Lung microvascular endothelial cell (primary cell): ENCODE measurements around the gene B4GAT1. TPM values are rescaled to one million over a fixed set of nuclear protein-coding genes. Genes with fewer than 3 reads are reported as not detected.
A peak's percentile ranks its signal among the peaks of the same experiment; 100 is the strongest.
"Not testable (repeated sequence)": the region's sequence is repeated elsewhere in the genome, so short reads cannot be mapped to it uniquely, and the experiment has no call there.

ENCODE experiments used
- DNase-seq, 2 donors: peaks; one replicate each; pipeline versions ENCODE4 v3.0.0 to v3.0.0-alpha.2; 2010; ENCODE audit warnings: low read depth in 2 of 2
- total RNA-seq: library from RNA; depleted of rRNA; stranded (reverse); fragments of >200 nt; gene quantifications from 2 replicates; pipeline ENCODE4 v1.2.1, GENCODE V29; 2014

The B4GAT1 gene
- total RNA-seq, 1 donor from 2014 or later, result 19.8 TPM

DNA sequence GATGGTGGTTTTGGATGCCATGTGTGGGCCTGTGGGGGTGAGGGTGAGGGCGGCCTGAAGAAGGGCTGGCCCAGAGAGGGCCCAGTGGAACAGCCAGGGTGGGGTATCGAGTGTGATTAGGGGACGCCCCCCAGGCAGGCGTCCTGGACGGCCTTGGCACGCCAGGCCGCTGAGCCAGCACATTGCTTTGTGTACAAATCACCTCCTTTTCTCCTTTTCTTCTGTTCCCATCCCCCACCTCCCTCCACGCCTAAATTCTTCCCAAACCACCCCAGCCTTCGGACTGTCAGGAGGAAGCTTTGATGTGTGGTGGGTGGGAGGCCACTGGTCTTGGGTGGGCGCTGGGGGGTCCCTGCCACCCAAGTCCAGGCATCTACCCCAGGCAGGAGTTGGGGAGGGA, 22.8 kb downstream of the B4GAT1 start:
- DNase-seq, result no peak

DNA sequence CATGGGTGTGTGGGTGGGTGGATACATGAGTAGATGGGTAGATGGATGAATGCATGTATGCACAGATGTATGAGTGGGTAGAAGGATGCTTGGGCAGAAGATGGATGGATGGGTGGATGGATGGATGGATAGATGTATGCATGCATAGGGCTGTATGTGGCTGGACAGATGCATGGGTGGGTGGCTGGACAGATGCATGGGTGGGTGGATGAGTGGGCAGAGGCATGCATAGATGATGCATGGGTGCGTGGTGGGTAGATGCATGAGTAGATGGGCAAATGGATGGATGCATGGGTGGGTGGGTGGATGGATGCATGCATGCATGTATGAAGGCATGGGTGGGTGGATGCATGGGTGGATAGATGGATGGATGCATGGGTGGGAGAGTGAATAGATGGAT, 23.7 kb downstream of the B4GAT1 start:
- DNase-seq, result no peak

DNA sequence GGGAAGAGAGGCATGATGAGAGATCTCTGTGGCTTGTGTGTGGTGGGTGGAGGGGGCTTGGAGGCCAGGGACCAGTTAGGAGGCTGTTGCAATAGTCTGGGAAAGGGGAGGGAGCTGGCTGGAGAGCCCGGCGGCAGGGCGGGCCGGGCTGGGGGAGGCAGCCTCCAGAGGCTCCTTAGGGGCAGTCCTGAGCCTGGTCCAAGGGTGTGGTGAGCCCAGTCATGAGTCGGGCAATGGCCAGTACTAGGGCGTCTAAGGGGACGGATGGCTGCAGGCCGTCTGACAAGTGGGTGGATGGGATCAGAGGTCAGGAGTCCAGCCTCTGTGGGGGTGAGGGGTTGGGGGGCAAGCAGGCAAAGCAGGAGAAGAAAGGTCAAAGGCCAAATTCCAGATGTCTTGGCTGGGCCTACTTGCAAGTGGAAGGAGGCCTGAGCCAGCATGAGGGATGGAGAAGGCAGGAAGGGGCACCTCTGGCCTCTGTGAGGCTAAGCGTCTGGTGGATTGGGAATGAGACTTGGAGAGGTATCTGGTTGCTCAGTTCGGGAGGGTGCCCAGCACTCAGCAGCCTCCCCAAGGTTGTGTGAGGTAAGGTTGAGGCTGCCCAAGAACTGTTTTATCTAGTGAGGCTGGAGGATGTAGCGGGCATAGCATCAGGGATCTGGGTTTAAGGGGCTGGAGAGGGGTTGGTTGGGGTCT, 24.5 kb downstream of the B4GAT1 start:
- no peak for DNase-seq

DNA sequence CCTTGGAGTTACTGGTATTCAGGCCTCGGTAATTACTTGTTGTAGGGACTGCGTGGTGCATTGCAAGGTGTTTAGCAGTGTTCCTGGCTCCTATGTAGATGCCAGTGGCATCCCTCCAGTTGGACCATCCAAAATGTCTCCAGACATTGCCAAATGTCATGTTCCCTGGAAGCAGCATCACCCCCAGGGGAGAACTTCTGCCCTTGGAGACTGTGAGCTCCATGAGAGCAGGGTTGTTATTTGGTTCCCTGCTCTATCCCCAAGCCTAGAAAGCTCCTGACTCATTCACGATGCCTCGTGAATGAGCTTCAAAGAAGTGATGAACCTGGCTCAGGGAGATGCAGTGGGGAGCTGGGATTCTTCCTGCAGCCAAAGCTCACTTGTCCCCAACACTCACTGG, 25.8 kb downstream of the B4GAT1 start:
- DNase-seq, result no peak

DNA sequence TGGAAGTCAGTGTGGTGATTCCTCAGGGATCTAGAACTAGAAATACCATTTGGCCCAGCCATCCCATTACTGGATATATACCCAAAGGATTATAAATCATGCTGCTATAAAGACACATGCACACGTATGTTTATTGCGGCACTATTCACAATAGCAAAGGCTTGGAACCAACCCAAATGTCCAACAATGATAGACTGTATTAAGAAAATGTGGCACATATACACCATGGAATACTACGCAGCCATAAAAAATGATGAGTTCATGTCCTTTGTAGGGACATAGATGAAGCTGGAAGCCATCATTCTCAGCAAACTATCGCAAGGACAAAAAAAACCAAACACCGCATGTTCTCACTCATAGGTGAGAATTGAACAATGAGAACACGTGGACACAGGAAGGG, 26.7 kb downstream of the B4GAT1 start:
- DNase-seq, result not testable (repeated sequence)

DNA sequence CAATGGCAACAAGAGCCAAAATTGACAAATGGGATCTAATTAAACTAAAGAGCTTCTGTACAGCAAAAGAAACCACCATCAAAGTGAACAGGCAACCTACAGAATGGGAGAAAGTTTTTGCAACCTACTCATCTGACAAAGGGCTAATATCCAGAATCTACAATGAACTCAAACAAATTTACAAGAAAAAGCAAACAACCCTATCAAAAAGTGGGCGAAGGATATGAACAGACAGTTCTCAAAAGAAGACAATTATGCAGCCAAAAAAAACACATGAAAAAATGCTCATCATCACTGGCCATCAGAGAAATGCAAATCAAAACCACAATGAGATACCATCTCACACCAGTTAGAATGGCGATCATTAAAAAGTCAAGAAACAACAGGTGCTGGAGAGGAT, 27.1 kb downstream of the B4GAT1 start:
- DNase-seq, result not testable (repeated sequence)

DNA sequence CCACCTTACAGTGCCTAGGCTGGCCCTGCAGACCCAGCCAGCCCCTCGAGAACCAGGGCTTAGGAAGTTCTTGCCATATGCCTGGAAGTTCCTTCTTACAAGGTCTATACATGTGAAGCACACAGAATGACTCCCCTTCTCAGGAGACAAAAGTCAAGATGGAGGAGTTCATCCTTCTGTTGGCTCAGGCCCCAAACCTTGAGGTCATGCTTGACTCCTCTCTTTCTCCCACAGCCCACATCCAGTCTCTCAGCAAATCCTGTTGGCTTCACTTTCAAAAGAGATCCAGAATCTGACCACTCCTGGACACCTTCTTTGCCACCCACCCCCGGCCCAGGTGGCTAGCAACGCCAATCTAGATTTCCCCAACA, 28.8 kb downstream of the B4GAT1 start:
- no peak for DNase-seq

DNA sequence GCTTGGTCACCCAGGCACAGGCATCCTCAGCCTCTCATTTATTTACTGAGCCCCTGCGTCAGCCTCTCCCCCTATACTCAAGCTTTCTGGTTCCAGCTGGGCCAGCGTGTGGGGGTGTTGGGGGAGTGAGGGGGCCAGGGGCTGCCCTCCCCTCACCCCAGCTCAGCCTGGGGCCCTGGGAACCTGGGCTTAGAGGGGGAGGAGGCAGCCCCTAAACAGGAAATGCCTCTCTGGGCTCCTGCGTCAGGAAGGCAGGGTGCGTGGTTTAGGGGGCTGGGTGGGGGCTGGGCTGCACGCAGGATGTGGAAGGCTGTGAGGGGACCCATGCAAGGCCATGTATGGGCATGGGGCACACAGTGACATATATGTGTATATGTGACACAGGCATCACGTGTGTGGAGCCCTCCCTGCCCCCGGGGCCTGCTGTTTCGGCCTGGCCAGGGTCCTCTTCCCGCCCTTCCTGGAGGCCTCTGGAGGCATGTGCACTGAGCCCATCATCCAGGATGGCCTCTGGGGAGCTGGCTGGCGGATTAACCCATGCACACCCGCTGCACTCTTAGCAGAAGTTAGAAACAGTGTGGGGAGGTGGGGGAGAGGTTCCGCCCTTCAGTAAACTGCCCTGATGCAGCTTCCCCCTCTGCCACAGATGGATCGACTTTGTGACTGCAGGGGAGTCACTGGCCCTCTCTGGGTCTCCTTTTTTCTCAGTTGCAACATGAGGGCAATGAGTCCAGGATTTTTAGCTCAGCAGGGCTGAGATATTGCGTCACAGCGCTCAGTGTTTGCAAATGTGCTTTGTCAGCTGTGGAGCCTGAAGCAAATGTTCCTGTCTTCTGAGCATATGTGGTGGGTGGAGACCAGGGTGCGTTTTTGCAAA, 29.5 kb downstream of the B4GAT1 start:
- no peak for DNase-seq

DNA sequence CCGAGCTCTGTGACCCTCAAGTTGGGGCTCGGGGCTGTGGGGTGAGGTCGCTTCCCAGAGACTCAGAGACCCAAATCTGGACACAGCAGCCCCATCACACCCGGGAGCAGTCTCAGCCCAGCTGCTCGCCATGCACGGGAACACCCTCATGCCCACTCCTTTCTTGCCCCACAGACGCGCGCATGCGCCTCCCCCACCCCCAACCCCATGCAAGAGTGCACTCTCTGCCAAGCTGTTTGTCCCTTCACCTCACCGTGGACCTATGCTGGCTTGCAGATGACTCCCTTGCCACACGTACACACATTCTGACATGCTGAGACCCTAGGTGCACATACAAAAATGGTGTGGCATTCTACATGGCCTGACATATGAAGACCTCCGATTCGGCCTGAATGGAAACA, 30.1 kb downstream of the B4GAT1 start:
- peak in 1 of 2 donors; percentile 22 for DNase-seq

DNA sequence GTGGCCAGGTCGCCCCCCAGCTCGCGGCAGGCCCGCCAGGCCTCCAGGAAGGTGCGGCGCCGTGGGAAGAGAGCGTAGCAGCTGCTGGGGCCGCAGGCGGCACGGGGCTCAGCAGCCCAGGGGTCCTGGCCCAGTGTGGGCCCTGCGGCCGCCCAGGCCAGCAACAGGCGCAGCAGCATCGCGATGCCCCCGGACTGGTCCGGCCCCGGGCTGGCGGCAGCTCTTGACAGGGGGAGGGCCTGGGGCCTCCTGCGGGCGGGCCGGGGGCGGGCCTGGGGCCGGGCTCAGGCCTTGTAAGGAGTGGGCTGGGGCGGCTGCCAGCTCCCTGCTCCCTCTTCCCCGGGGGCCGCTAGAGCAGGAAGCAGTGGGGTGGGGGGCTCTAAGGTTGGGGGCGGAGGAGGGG, 30.6 kb downstream of the B4GAT1 start, which contains the start of gene CD248:
Gene CD248, minus strand, starts transcription at position 196 of the 403 bp plus-strand sequence. Its CDS starts 17 bp downstream, at position 179.
- DNase-seq, result peak; percentile 23 to 30

DNA sequence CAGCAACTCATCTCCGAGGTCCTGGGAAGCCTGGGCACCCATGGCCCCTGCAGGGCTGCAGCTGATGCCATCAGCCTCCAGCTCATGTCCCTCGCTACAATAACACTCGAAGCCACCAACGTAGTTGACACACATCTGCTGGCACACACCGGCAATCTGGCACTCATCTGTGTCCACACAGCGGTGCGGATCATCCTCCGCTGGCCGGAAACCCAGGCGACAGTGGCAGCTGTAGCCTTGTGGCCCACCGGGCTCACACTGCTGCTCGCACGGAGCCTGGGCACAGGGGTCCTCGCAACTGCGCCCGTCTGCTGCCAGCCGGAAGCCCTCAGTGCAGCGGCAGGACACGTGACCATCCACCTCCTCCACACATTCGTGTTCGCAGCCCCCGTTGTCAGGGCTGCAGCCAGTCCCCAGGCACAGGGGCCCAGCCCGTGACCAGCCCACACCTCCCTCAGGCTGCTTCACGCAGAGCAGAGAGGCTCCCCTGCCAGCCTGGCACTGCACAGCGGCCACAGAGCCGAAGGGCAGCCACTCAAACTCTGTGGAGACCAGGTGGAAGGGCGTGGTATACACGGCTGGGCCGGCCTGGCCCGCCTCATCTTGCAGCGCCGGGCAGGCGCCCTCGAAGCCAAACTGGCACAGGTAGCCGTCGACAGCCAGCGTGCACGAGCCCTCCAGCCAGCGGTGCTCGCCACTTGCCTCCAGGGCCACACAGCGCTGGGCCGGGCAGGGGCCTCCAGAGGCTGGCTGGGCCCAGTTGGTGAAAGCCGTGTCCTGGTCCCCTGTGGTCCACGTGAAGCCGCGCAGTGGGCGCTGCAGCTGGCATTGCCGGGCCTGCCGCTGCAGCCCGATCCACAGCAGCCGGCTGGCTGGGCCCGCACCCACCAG, 31.3 kb downstream of the B4GAT1 start:
- no peak for DNase-seq

DNA sequence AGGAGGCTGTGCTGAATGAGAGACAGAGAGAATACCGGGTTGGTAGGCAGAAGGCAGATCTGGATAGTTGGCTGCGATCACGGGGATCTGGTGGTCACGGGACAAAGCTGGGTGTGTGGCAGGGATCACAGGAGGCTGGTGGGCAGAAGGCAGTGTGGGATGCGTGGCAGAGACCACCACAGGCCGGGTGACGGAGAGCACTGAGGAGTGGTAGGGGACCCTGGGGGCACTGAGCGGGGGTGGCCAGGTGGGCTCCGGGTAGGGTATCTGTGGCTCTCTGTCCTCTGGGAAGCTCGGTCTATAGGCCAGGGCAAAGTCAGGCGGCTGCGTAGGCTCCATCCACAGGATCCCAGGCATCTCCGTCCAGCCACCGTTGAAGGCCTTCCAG, 31.9 kb downstream of the B4GAT1 start:
- DNase-seq, result no peak

DNA sequence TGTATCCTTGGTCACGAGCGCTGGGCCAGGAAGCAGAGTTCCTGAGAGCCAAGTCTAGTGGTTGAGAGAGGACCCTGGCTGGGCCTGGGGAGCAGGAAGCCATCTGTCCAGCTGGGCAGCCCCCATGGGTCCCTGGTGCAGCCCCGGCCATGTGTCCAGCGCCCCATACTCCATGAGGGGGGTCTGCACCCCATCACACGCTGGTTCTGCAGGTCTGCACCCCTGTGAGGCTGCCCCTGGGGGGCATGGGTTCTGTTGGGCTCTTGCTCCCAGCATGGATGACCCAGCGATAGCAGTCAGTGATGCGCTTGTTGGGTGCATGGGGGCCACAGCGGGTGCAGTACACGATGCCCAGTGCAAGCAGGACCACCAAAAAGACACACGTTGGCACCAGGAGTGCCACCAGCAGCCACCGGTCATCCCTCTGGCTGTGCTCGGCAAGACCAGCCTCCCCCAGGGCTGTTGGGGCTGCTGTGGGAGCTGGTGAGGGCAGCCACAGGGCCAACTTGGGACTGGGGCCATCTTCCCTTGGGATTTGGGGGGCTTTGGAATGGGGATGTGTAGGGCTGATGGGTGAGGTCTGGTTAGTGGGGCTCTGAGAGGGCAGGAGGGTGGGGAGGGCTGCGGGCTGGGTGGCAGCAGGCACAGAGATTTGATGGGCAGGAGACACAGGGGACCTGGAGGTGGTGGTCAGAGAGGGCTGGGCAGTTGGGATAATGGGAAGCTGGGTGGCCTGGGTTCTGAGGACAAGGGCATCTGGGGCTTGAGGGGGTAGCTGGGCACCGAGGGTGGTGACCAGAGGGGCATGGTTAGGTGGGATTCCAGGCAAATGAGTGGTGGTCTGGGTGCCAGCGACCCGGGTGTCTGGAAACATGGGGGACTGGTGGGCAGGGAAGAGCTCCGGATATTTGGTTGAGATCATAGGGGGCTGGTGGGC, 32.6 kb downstream of the B4GAT1 start:
- no peak for DNase-seq

DNA sequence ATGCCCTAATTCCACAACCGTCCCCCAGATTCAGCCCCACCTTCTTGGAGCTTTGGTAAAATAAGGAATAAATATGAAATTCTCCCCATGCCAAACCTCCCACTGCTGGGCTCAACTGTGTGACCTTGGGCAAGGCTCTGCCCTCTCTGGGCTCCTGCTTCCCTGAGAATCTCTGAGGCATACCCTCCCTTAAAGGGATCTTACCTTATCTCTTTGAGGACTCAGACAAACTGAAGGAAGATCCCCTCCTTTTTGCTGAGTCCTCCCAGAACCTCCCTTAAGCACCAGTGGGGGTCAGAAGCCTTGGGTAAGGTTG, 33.3 kb downstream of the B4GAT1 start:
- DNase-seq, result no peak

DNA sequence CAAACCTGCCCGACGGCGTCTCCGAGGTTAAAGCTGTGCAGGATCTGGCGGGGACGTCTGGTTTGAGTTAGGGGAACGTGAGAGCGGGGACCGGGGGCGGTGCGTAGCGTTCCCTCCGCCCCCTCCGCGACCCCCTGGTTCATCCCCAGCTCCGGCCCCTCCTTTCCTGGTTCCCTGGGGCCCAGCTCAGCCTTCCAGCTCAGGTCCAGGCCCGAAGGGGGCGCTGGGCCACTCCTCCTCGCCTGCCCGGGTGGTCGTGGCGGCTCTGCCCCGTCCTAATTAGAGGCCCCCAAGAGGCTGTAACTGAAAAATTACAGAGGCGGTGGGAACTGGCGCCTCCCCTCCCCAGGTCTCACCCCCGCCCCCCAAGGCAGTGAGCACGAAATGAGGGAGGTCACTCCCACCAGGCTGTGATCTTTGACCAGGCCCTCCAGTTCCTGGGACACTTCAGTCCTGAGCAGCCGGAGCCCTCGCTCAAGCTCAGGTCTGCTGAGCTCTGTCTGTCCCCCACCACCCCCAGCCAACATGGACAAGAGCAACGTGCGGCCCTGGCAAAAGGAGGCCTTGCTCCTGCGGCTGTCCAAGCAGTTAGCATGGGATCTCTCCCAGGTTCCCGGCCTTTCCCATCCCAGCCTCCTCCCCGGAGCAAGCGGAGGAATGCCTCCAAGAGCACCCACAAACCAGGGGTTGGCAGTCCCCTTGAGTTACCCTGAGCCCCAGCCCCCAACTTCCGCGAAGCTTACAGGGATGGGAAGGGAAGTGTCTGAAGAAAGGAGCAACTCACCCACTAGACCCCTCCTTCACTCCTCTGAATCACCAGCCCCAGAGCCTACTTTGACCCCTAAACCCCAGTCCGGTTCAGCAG, 33.9 kb downstream of the B4GAT1 start:
- DNase-seq, result no peak

DNA sequence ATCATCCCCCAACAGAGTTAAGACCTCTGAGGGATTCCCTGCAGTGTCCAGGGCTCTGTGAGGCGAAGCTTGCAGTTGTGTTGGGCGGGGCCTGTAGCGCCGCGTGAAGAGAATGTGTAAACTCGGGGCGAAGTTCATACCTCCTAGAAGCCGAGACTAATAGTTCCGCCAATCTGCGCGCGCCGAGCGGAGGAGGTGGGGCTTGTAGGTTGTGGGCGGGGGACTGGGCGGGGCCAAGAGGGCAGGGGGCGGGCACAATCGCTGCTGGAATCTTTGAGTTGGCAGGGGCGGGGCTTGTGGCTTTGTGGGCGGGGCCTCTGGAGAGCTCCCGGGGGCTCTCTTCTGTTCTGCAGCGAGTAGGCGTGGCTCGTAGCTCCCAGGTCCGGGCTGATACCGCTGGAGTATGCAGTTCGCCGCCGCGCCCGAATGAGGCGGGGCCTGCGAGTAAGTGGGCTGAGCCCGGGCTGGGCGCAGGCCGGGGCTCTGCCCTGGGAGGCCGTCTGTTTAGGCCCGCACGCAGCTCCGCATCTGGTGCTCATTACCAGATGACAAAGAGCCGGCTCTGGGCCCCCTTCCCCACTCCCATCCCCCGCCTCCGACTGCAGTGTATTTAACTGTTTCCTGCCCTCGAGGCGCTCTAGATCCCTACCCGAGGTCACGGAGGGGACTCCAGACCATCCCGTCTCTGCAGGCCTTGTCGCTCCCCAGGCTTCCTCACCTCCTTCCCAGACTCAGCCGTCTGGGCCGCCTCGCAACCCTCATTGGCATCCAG, 34.7 kb downstream of the B4GAT1 start:
- DNase-seq, result peak; percentile 95 to 98

DNA sequence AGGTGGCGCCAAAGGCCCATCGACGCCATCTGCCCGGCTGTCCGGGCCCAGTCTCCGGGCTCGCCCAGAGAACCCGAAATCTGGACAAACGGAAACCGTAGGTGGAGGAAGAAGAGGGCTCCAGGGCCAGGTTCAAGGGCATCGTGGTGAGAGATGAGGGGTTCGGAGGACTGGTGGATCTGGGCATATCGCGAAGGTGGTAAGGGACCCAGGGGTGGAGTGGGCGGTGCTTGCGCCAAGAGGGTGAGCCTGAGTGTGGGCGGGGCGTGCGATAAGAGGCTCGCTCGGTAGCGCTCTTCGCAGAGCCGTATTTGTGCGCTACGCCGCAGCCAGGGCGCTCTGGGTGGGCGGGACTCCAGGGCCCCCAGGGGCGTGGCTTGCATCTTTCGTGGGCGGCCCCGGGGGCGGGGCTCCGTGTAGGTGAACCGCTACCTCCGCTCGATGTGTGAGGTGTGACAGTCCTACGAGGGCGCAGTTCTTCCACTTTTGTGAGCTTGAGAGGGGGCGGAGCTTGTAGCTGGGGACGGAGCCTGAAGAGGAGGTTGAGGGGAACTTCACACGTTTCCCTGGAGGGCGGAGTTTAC, 35.4 kb downstream of the B4GAT1 start:
- DNase-seq, result peak; percentile 94 to 95

DNA sequence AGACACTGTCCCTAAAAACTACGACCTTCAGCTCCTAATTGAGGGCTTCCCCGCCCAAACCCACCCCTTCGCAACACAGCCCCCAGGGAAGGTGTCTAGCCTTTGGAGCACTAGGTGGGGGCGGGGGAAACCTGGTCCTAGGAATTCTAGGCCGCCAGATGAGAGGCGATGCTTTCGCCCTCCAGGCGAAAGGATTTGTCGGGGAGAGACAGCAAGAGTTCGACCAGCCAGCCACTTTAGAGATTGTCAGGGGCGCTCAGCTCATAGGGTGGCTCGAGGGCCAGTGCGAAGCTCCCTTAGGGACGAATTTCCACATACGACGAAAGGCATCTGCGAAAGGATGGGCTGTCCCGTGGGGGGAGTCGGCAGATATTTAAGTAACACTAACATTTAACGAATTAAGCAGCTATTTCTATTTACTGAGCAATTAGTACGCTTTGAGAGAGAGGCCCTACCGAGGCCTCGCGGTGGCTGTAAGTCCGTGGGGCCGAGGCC, 35.9 kb downstream of the B4GAT1 start:
- DNase-seq, result no peak
